SK-N-SH (cell line): ENCODE measurements around the gene KNTC1. TPM values are rescaled to one million over a fixed set of nuclear protein-coding genes. Genes with fewer than 3 reads are reported as not detected.
"Not testable (repeated sequence)": the region's sequence is repeated elsewhere in the genome, so short reads cannot be mapped to it uniquely, and the experiment has no call there.

ENCODE experiments used
- CTCF ChIA-PET: fragments of 300-600, 350-600 bp; formaldehyde crosslinking; extraction: SDS; loops from one replicate; lab custom pipeline; 2021; lab: Yijun Ruan, JAX
- POLR2A ChIA-PET: fragments of 350-600 bp; sonication (Branson Sonifier 250); formaldehyde crosslinking; extraction: SDS; loops from one replicate; lab custom pipeline; 2020; ENCODE audit warnings: antibody characterized with exemption, inconsistent platforms; lab: Yijun Ruan, JAX
- DNase-seq: peaks from one replicate; pipeline ENCODE4 v3.0.0; 2012
- H2AFZ ChIP-seq: fragments of 200-600 bp; sonication (generic); 2 replicates; pipeline ENCODE4 v1.8.1; 2016; ENCODE audit warnings: antibody characterized with exemption, mild to moderate bottlenecking, low read depth
- H3F3A ChIP-seq: fragments of 200-600 bp; sonication (generic); replicated peaks from 2 replicates; pipeline ENCODE3; 2016; ENCODE audit warnings: antibody characterized with exemption, mild to moderate bottlenecking; ENCODE audit not compliant: insufficient read depth
- H3K27ac ChIP-seq, 2 experiments: fragments of 200-500 bp in 1 of 2; fragments of 200-600 bp in 1 of 2; sonication (Bioruptor generic) in 1 of 2; sonication (generic), shearing (Covaris generic) in 1 of 2; 2 replicates each; pipeline versions ENCODE4 v1.5.1 to v1.6.1; 2014 to 2016; ENCODE audit warnings: low read depth in 2 of 2, inconsistent platforms in 1 of 2, low read length in 1 of 2, mild to moderate bottlenecking in 1 of 2, mixed read lengths in 1 of 2
- H3K27me3 ChIP-seq: fragments of 200-600 bp; sonication (generic), shearing (Covaris generic); 2 replicates; pipeline ENCODE4 v1.6.1; 2016; ENCODE audit warnings: mixed run types; ENCODE audit not compliant: insufficient read depth
- H3K36me3 ChIP-seq, 2 experiments: fragments of 200-500 bp in 1 of 2; fragments of 200-600 bp in 1 of 2; sonication (Bioruptor generic) in 1 of 2; sonication (generic) in 1 of 2; replicated peaks in 1 of 2; 2 replicates each; pipeline versions ENCODE3 to v1.5.1; 2014 to 2016; ENCODE audit warnings: low read length in 1 of 2, mild to moderate bottlenecking in 1 of 2; ENCODE audit not compliant: insufficient read depth in 2 of 2, control insufficient read depth in 1 of 2
- H3K4me1 ChIP-seq, 2 experiments: fragments of 200-500 bp in 1 of 2; fragments of 200-600 bp in 1 of 2; sonication (Bioruptor generic) in 1 of 2; sonication (generic), shearing (Covaris generic) in 1 of 2; 2 replicates each; pipeline versions ENCODE4 v1.5.1 to v1.6.1; 2014 to 2016; ENCODE audit warnings: low read depth in 1 of 2, low read length in 1 of 2, mixed run types in 1 of 2; ENCODE audit not compliant: insufficient read depth in 2 of 2, control insufficient read depth in 1 of 2
- H3K4me2 ChIP-seq: fragments of 200-600 bp; sonication (generic), shearing (Covaris generic); 2 replicates; pipeline ENCODE4 v1.6.1; 2017; ENCODE audit warnings: mixed run types
- H3K4me3 ChIP-seq, 2 experiments: fragments of 200-500 bp in 1 of 2; fragments of 200-600 bp in 1 of 2; sonication (Bioruptor generic) in 1 of 2; sonication (generic), shearing (Covaris generic) in 1 of 2; 2 replicates each; pipeline versions ENCODE4 v1.5.1 to v1.8.1; 2014 to 2016; ENCODE audit warnings: low read depth in 2 of 2, inconsistent platforms in 1 of 2, low read length in 1 of 2, mild to moderate bottlenecking in 1 of 2, mixed read lengths in 1 of 2, moderate library complexity in 1 of 2
- H3K79me2 ChIP-seq: fragments of 200-600 bp; sonication (generic); 2 replicates; pipeline ENCODE4 v1.8.1; 2017; ENCODE audit warnings: mild to moderate bottlenecking; ENCODE audit not compliant: insufficient read depth
- H3K9ac ChIP-seq: fragments of 200-600 bp; sonication (generic); 2 replicates; pipeline ENCODE4 v1.6.1; 2017; ENCODE audit warnings: mixed run types
- H3K9me2 ChIP-seq: fragments of 200-600 bp; sonication (generic); 2 replicates; pipeline ENCODE4 v1.6.1; 2017; ENCODE audit warnings: mixed run types
- H3K9me3 ChIP-seq: fragments of 200-600 bp; sonication (generic); 2 replicates; pipeline ENCODE4 v1.6.1; 2017; ENCODE audit warnings: mixed run types, mild to moderate bottlenecking, moderate library complexity
- H4K20me1 ChIP-seq: fragments of 200-600 bp; sonication (generic); 2 replicates; pipeline ENCODE4 v1.6.1; 2017; ENCODE audit warnings: mild to moderate bottlenecking, mixed run types; ENCODE audit not compliant: insufficient read depth
- EZH2phosphoT487 ChIP-seq: fragments of 200-600 bp; sonication (generic); IDR thresholded peaks from 2 replicates; pipeline ENCODE4 v1.6.1; 2017; ENCODE audit warnings: low read depth, mixed run types, mild to moderate bottlenecking, antibody characterized with exemption, moderate library complexity, borderline replicate concordance
- FOXJ3 ChIP-seq: sonication (generic); formaldehyde crosslinking; IDR thresholded peaks from 2 replicates; pipeline ENCODE4 v1.5.1; 2020; ENCODE audit warnings: mild to moderate bottlenecking, missing genetic modification reagents
- GATA2 ChIP-seq: sonication (generic); formaldehyde crosslinking; IDR thresholded peaks from 2 replicates; pipeline ENCODE4 v1.5.0; 2020; ENCODE audit warnings: mild to moderate bottlenecking, missing genetic modification reagents
- IRF3 ChIP-seq: fragments of 150-350 bp; IDR thresholded peaks from 2 replicates; pipeline ENCODE4 v1.6.1; 2016; ENCODE audit warnings: mild to moderate bottlenecking, low read depth, low read length
- JUND ChIP-seq: IDR thresholded peaks from 2 replicates; pipeline ENCODE4 v1.4.0; 2012
- MAX ChIP-seq: IDR thresholded peaks from 2 replicates; pipeline ENCODE4 v1.4.0; 2012; ENCODE audit warnings: low read depth
- MEF2A ChIP-seq: IDR thresholded peaks from 2 replicates; pipeline ENCODE4 v1.4.0; 2012; ENCODE audit warnings: low read depth, borderline replicate concordance
- MXI1 ChIP-seq: IDR thresholded peaks from 2 replicates; pipeline ENCODE4 v1.6.1; 2012; ENCODE audit warnings: mild to moderate bottlenecking, low read depth, low read length, improper control_type of control experiment
- NFIC ChIP-seq: IDR thresholded peaks from 2 replicates; pipeline ENCODE4 v1.4.0; 2012; ENCODE audit warnings: borderline replicate concordance
- POLR2AphosphoS5 ChIP-seq: IDR thresholded peaks from 2 replicates; pipeline ENCODE4 v1.6.1; 2012; ENCODE audit warnings: low read depth, low read length
- RAD21 ChIP-seq: IDR thresholded peaks from 2 replicates; pipeline ENCODE4 v1.6.1; 2012; ENCODE audit warnings: mild to moderate bottlenecking, low read length
- SMC3 ChIP-seq: IDR thresholded peaks from 2 replicates; pipeline ENCODE4 v1.6.1; 2012; ENCODE audit warnings: low read depth, low read length, improper control_type of control experiment
- TAF1 ChIP-seq: IDR thresholded peaks from 2 replicates; pipeline ENCODE4 v1.6.1; 2012; ENCODE audit warnings: low read depth, mild to moderate bottlenecking, low read length, moderate library complexity, borderline replicate concordance
- YY1 ChIP-seq: IDR thresholded peaks from 2 replicates; pipeline ENCODE4 v1.4.0; 2012; ENCODE audit warnings: low read depth, mild to moderate bottlenecking
- WGBS: methylation state at CpG from one replicate; pipeline ENCODE4 v1.1.6; 2017; ENCODE audit warnings: low lambda C conversion rate; 5-methylcytosine and 5-hydroxymethylcytosine counted together
- polyA plus RNA-seq, 3 experiments: library from polyadenylated mRNA; depleted of rRNA; stranded (reverse); fragments of >200 nt; gene quantifications; 2 replicates each; pipeline ENCODE4 v1.2.3, GENCODE V29; 2012
- TF ChIP-seq, protein P1 (sequence below): IDR thresholded peaks from 2 replicates; pipeline ENCODE4 v1.4.0; 2012; ENCODE audit warnings: low read depth, borderline replicate concordance
- TF ChIP-seq, protein P2 (sequence below): IDR thresholded peaks from 2 replicates; pipeline ENCODE4 v1.6.1; 2012; ENCODE audit warnings: mild to moderate bottlenecking, low read depth, low read length, moderate library complexity

The KNTC1 gene
- polyA plus RNA-seq, 1 of the 3 experiments (the other 2 are of a cell fraction): 13.2 TPM

- H3K4me3 ChIP-seq: no peak overlapping the region
- peaks cover 7% of the 10 kb centered on the region for H3F3A ChIP-seq
- H3K9ac ChIP-seq: no peak overlapping the region
- ChIA-PET POLR2A (no interaction called here), CTCF (interaction anchor here (1.2 to 3.6 kb wide), 2 partner anchors 11 to 15 kb away, joined by 3 to 21 read pairs; no protein-coding TSS in a partner anchor)
- H3K9me3 ChIP-seq: no peaks in the 10 kb centered on the region
- H3K79me2 ChIP-seq: peaks cover 17% of the 10 kb centered on the region
- TF ChIP-seq RAD21: no peak
- TF ChIP-seq MEF2A: no peak
- TF ChIP-seq, protein P1, sequence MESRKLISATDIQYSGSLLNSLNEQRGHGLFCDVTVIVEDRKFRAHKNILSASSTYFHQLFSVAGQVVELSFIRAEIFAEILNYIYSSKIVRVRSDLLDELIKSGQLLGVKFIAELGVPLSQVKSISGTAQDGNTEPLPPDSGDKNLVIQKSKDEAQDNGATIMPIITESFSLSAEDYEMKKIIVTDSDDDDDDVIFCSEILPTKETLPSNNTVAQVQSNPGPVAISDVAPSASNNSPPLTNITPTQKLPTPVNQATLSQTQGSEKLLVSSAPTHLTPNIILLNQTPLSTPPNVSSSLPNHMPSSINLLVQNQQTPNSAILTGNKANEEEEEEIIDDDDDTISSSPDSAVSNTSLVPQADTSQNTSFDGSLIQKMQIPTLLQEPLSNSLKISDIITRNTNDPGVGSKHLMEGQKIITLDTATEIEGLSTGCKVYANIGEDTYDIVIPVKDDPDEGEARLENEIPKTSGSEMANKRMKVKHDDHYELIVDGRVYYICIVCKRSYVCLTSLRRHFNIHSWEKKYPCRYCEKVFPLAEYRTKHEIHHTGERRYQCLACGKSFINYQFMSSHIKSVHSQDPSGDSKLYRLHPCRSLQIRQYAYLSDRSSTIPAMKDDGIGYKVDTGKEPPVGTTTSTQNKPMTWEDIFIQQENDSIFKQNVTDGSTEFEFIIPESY: no peak
- no peak for TF ChIP-seq MAX
- no peak for TF ChIP-seq SMC3
- TF ChIP-seq EZH2phosphoT487: no peak
- TF ChIP-seq YY1: no peak
- no peak for TF ChIP-seq POLR2AphosphoS5
- TF ChIP-seq GATA2 (CRISPR knock-in tag): no peak
- no peak for TF ChIP-seq IRF3
- no peak for TF ChIP-seq TAF1
- TF ChIP-seq NFIC: no peak
- TF ChIP-seq FOXJ3: no peak
- TF ChIP-seq JUND: no peak
- TF ChIP-seq MXI1: no peak
- TF ChIP-seq, protein P2, sequence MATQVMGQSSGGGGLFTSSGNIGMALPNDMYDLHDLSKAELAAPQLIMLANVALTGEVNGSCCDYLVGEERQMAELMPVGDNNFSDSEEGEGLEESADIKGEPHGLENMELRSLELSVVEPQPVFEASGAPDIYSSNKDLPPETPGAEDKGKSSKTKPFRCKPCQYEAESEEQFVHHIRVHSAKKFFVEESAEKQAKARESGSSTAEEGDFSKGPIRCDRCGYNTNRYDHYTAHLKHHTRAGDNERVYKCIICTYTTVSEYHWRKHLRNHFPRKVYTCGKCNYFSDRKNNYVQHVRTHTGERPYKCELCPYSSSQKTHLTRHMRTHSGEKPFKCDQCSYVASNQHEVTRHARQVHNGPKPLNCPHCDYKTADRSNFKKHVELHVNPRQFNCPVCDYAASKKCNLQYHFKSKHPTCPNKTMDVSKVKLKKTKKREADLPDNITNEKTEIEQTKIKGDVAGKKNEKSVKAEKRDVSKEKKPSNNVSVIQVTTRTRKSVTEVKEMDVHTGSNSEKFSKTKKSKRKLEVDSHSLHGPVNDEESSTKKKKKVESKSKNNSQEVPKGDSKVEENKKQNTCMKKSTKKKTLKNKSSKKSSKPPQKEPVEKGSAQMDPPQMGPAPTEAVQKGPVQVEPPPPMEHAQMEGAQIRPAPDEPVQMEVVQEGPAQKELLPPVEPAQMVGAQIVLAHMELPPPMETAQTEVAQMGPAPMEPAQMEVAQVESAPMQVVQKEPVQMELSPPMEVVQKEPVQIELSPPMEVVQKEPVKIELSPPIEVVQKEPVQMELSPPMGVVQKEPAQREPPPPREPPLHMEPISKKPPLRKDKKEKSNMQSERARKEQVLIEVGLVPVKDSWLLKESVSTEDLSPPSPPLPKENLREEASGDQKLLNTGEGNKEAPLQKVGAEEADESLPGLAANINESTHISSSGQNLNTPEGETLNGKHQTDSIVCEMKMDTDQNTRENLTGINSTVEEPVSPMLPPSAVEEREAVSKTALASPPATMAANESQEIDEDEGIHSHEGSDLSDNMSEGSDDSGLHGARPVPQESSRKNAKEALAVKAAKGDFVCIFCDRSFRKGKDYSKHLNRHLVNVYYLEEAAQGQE: no peak
- 92% methylated on average over 7 of the region's 7 CpGs for WGBS
- H3K27me3 ChIP-seq: no peaks in the 10 kb centered on the region
- H2AFZ ChIP-seq: no peak overlapping the region
- 0 out of 4 replicates have a peak, but pooled peaks cover 0 to under 1% of the 10 kb centered on the region in 2 experiments for H3K4me1 ChIP-seq
- no peak for DNase-seq
- no peaks in the 10 kb centered on the region for H3K9me2 ChIP-seq
- H3K36me3 ChIP-seq: peaks cover 48 to 61% of the 10 kb centered on the region in 2 experiments
- 0 out of 2 replicates have a peak, but pooled peaks cover 3% of the 10 kb centered on the region for H4K20me1 ChIP-seq
- H3K27ac ChIP-seq: no peak overlapping the region
- H3K4me2 ChIP-seq: no peak overlapping the region
Measured at GRCh38 chr12:122486805-122487426, 40.1 kb upstream of the KNTC1 start.

DNA sequence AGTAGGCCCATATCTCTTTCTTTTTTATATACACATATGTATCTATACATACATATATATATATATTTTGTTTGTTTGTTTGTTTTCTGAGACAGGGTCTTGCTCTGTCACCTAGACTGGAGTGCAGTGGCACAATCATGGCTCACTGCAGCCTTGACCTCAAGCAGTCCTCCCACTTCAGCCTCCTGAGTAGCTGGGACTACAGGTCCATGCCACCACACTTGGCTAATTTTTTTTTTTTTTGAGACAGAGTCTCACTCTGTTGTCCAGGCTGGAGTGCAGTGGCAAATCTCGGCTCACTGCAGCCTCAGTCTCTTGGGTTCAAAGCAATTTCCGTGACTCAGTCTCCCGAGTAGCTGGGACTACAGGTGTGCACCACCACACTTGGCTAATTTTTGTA is 39.2 kb upstream of the KNTC1 start:
- H3K27ac ChIP-seq, H4K20me1 ChIP-seq, CTCF ChIA-PET, DNase-seq, H3K27me3 ChIP-seq, H3K4me3 ChIP-seq, H3K9me3 ChIP-seq, H3K9me2 ChIP-seq, H2AFZ ChIP-seq, H3F3A ChIP-seq, H3K9ac ChIP-seq, H3K4me2 ChIP-seq, H3K4me1 ChIP-seq: not testable (repeated sequence)
- H3K79me2 ChIP-seq: peaks cover 19% of the 10 kb centered on the region
- 96% methylated on average over 3 of the region's 3 CpGs for WGBS
- POLR2A ChIA-PET: interaction anchor here (0.7 kb wide), 1 partner anchor 35 kb away, joined by 4 read pairs; no protein-coding TSS in a partner anchor
- peaks cover 50 to 59% of the 10 kb centered on the region in 2 experiments for H3K36me3 ChIP-seq
